H1 (cell line): ENCODE data around the gene SCN8A. TPM values are rescaled to one million over a fixed set of nuclear protein-coding genes. Genes with fewer than 3 reads are reported as not detected.

Experiments used
- CTCF ChIA-PET: fragments of 300-600 bp; sonication (Branson Sonifier 250); formaldehyde crosslinking; loops from one replicate; lab custom pipeline; 2021; ENCODE audit not compliant: partially characterized antibody; lab: Charles Lee
- POLR2A ChIA-PET: fragments of 300-600 bp; sonication (Branson Sonifier 250); formaldehyde crosslinking; loops from one replicate; lab custom pipeline; 2021; ENCODE audit warnings: inconsistent platforms; ENCODE audit not compliant: partially characterized antibody; lab: Charles Lee
- DNase-seq, 2 experiments: peaks; one replicate each; pipeline versions ENCODE4 v3.0.0 to v3.0.0-alpha.2; 2010 to 2022; ENCODE audit warnings: low spot score in 2 of 2, low read depth in 1 of 2, mixed read lengths in 1 of 2
- FAIRE-seq: peaks from 2 replicates; lab custom pipeline; 2011; peaks lifted over from hg19 to GRCh38; lab: Jason Lieb, UNC
- H2AFZ ChIP-seq: 2 replicates; pipeline ENCODE4 v1.8.1; 2012; ENCODE audit warnings: low read length, inconsistent platforms
- H2AK5ac ChIP-seq: 2 replicates; pipeline ENCODE4 v1.6.1; 2013; ENCODE audit warnings: low read depth, low read length
- H2BK120ac ChIP-seq: replicated peaks from 2 replicates; pipeline ENCODE3; 2013; ENCODE audit warnings: low read depth, low read length, inconsistent platforms
- H2BK12ac ChIP-seq: 2 replicates; pipeline ENCODE4 v1.6.1; 2013; ENCODE audit warnings: low read depth, low read length
- H2BK15ac ChIP-seq: 2 replicates; pipeline ENCODE4 v1.6.1; 2013; ENCODE audit warnings: low read length
- H2BK20ac ChIP-seq: 2 replicates; pipeline ENCODE4 v1.6.1; 2013; ENCODE audit warnings: low read length
- H2BK5ac ChIP-seq: 2 replicates; pipeline ENCODE4 v1.6.1; 2013; ENCODE audit warnings: low read depth, low read length
- H3K14ac ChIP-seq: 2 replicates; pipeline ENCODE4 v1.6.1; 2013; ENCODE audit warnings: inconsistent platforms; ENCODE audit not compliant: insufficient read length
- H3K18ac ChIP-seq: 2 replicates; pipeline ENCODE4 v1.6.1; 2013; ENCODE audit warnings: low read length; ENCODE audit errors: extremely low read depth
- H3K23ac ChIP-seq: 2 replicates; pipeline ENCODE4 v1.6.1; 2013; ENCODE audit warnings: inconsistent platforms; ENCODE audit not compliant: insufficient read length
- H3K23me2 ChIP-seq: 2 replicates; pipeline ENCODE4 v1.6.1; 2013; ENCODE audit warnings: low read depth, low read length
- H3K27ac ChIP-seq: 2 replicates; pipeline ENCODE4 v1.6.1; 2011; ENCODE audit warnings: low read depth, low read length, inconsistent platforms
- H3K27me3 ChIP-seq, 4 experiments: replicated peaks in 1 of 4; 1 replicate in 1 of 4; 2 replicates in 3 of 4; pipeline versions ENCODE4 v1.6.1 to v1.8.1; 2011 to 2013; ENCODE audit warnings: low read length in 3 of 4, mild to moderate bottlenecking in 3 of 4, inconsistent platforms in 2 of 4, mixed read lengths in 2 of 4, moderate library complexity in 1 of 4; ENCODE audit not compliant: control insufficient read depth in 3 of 4, insufficient read depth in 3 of 4; ENCODE audit errors: extremely low read depth in 1 of 4
- H3K36me3 ChIP-seq, 4 experiments: 2 replicates each; pipeline versions ENCODE4 v1.6.1 to v1.8.1; 2011 to 2013; ENCODE audit warnings: mild to moderate bottlenecking in 4 of 4, low read length in 3 of 4, moderate library complexity in 2 of 4, control low read depth in 1 of 4, inconsistent platforms in 1 of 4; ENCODE audit not compliant: insufficient read depth in 4 of 4, control insufficient read depth in 2 of 4
- H3K4ac ChIP-seq: replicated peaks from 2 replicates; pipeline ENCODE3; 2013; ENCODE audit warnings: low read length, low read depth, mixed read lengths, inconsistent platforms; ENCODE audit not compliant: insufficient read length
- H3K4me1 ChIP-seq, 4 experiments: replicated peaks in 1 of 4; 1 replicate in 1 of 4; 2 replicates in 3 of 4; pipeline versions ENCODE4 v1.6.1 to v1.8.1; 2011 to 2013; ENCODE audit warnings: low read length in 3 of 4, inconsistent platforms in 2 of 4, mixed read lengths in 1 of 4; ENCODE audit not compliant: insufficient read depth in 4 of 4, control insufficient read depth in 3 of 4
- H3K4me2 ChIP-seq, 2 experiments: 2 replicates each; pipeline versions ENCODE4 v1.6.1 to v1.8.1; 2011 to 2013; ENCODE audit warnings: low read depth in 2 of 2, low read length in 2 of 2, control low read depth in 1 of 2, inconsistent platforms in 1 of 2, mild to moderate bottlenecking in 1 of 2; ENCODE audit not compliant: insufficient read depth in 1 of 2
- H3K4me3 ChIP-seq, 4 experiments: fragments of 200-600, 300-600 bp in 1 of 4; sonication (generic), shearing (Covaris generic), sonication (Bioruptor Twin) in 1 of 4; 2 replicates each; pipeline versions ENCODE4 v1.5.1 to v1.8.1; 2011 to 2016; ENCODE audit warnings: low read length in 4 of 4, low read depth in 3 of 4, control low read depth in 2 of 4, inconsistent platforms in 2 of 4, mild to moderate bottlenecking in 2 of 4, mixed read lengths in 1 of 4, moderate library complexity in 1 of 4; ENCODE audit not compliant: insufficient read depth in 2 of 4; ENCODE audit errors: extremely low read depth in 1 of 4
- H3K56ac ChIP-seq: replicated peaks from 2 replicates; pipeline ENCODE3; 2013; ENCODE audit warnings: low read depth, mild to moderate bottlenecking, mixed read lengths, low read length, inconsistent platforms; ENCODE audit not compliant: insufficient read length
- H3K79me1 ChIP-seq: 2 replicates; pipeline ENCODE4 v1.6.1; 2013; ENCODE audit warnings: low read depth, low read length, control low read depth
- H3K79me2 ChIP-seq, 2 experiments: 2 replicates each; pipeline versions ENCODE4 v1.6.1 to v1.8.1; 2012 to 2013; ENCODE audit warnings: low read length in 2 of 2, mild to moderate bottlenecking in 2 of 2, inconsistent platforms in 1 of 2; ENCODE audit not compliant: insufficient read depth in 2 of 2, control insufficient read depth in 1 of 2
- H3K9ac ChIP-seq, 4 experiments: replicated peaks in 1 of 4; 1 replicate in 1 of 4; 2 replicates in 3 of 4; pipeline versions ENCODE4 v1.6.1 to v1.8.1; 2011 to 2013; ENCODE audit warnings: low read depth in 3 of 4, low read length in 3 of 4, control low read depth in 2 of 4, mild to moderate bottlenecking in 2 of 4, moderate library complexity in 2 of 4, inconsistent platforms in 1 of 4; ENCODE audit errors: extremely low read depth in 1 of 4
- H3K9me3 ChIP-seq, 2 experiments: 2 replicates each; pipeline versions ENCODE4 v1.6.1 to v1.8.1; 2012 to 2013; ENCODE audit warnings: mild to moderate bottlenecking in 2 of 2, moderate library complexity in 2 of 2, control low read depth in 1 of 2, inconsistent platforms in 1 of 2, low read depth in 1 of 2, low read length in 1 of 2, mixed read lengths in 1 of 2; ENCODE audit not compliant: insufficient read depth in 2 of 2
- H4K20me1 ChIP-seq, 2 experiments: replicated peaks in 1 of 2; 2 replicates each; pipeline versions ENCODE3 to v1.8.1; 2011 to 2013; ENCODE audit warnings: inconsistent platforms in 2 of 2, low read length in 2 of 2, mild to moderate bottlenecking in 1 of 2; ENCODE audit not compliant: insufficient read depth in 2 of 2, control insufficient read depth in 1 of 2
- H4K5ac ChIP-seq: 2 replicates; pipeline ENCODE4 v1.6.1; 2013; ENCODE audit warnings: low read length, low read depth, mixed read lengths, inconsistent platforms; ENCODE audit not compliant: insufficient read length
- H4K8ac ChIP-seq: 2 replicates; pipeline ENCODE4 v1.8.0; 2013; ENCODE audit warnings: mild to moderate bottlenecking, moderate library complexity, low read length, inconsistent platforms; ENCODE audit not compliant: insufficient read depth; ENCODE audit errors: extremely low read depth
- H4K91ac ChIP-seq: replicated peaks from 2 replicates; pipeline ENCODE3; 2013; ENCODE audit warnings: low read length, mixed read lengths, inconsistent platforms; ENCODE audit not compliant: insufficient read length
- ASH2L ChIP-seq: fragments of 200-600, 300-600 bp; sonication (generic); IDR thresholded peaks from one replicate; pipeline ENCODE4 v1.7.1; 2017; ENCODE audit warnings: low read length
- BACH1 ChIP-seq: IDR thresholded peaks from 2 replicates; pipeline ENCODE4 v1.6.1; 2012; ENCODE audit warnings: low read length, improper control_type of control experiment
- E2F6 ChIP-seq: IDR thresholded peaks from 2 replicates; pipeline ENCODE4 v1.6.1; 2012; ENCODE audit warnings: inconsistent platforms
- EGR1 ChIP-seq: IDR thresholded peaks from 2 replicates; pipeline ENCODE4 v1.6.1; 2011; ENCODE audit warnings: low read depth, low read length, borderline replicate concordance
- TEAD4 ChIP-seq: IDR thresholded peaks from 2 replicates; pipeline ENCODE4 v1.6.1; 2012; ENCODE audit warnings: low read depth, low read length, inconsistent platforms, mixed read lengths
- WGBS, 2 experiments: shearing (Covaris generic) in 1 of 2; methylation state at CpG; one replicate each; pipeline versions ENCODE4 v1.1.6 to v1.1.7; 2013 to 2015; ENCODE audit warnings: low lambda C conversion rate in 2 of 2, mixed read lengths in 2 of 2, inconsistent platforms in 1 of 2, low coverage in 1 of 2, missing lambda C conversion rate in 1 of 2; ENCODE audit not compliant: insufficient replicate concordance in 2 of 2, insufficient coverage in 1 of 2, insufficient read length in 1 of 2; ENCODE audit errors: extremely low coverage in 1 of 2, missing lambda C conversion rate in 1 of 2; 5-methylcytosine and 5-hydroxymethylcytosine counted together
- polyA plus RNA-seq, 7 experiments: library from polyadenylated mRNA; depleted of rRNA in 3 of 7; stranded (reverse) in 5 of 7; unstranded in 2 of 7; fragments of >200 nt in 5 of 7; fragments of 200-250 nt in 2 of 7; gene quantifications; 1 replicate in 5 of 7; 2 replicates in 1 of 7; 4 replicates in 1 of 7; pipeline versions ENCODE4 v1.2.1 to v1.2.3, GENCODE V29; 2011 to 2013; ENCODE audit warnings: missing spikeins in 2 of 7, mixed read lengths in 2 of 7
- total RNA-seq: library from RNA; stranded (reverse); fragmentation: NEBNext Ultra II Directional; extraction: Animal tissue kit (Norgen Biotek cat#: 25700); gene quantifications from 2 replicates; pipeline ENCODE4 v1.2.1, GENCODE V29; 2021

SCN8A gene
- total and polyA plus RNA-seq, 2 of the 8 experiments (the other 6 are each of a cell fraction or from before 2014, with no cell fraction given): 6.3 to 10.7 TPM

GRCh38 chr12:51549637-51550036 lies 41.4 kb upstream of the SCN8A start:
- Histone ChIP-seq H3K4me2 (no peak overlapping the region), H3K27me3 (no peaks in the 10 kb centered on the region), H3K4ac (no peak overlapping the region), H2BK5ac (no peak overlapping the region), H3K79me2 (no peaks in the 10 kb centered on the region), H3K23me2 (no peaks in the 10 kb centered on the region), H3K9me3 (peaks cover 0 to 3% of the 10 kb centered on the region in 2 experiments; a peak in 1 of 4 replicates), H3K79me1 (no peaks in the 10 kb centered on the region), H3K27ac (no peak overlapping the region), H3K4me3 (no peak overlapping the region), H4K5ac (no peak overlapping the region), H3K4me1 (peaks cover 2 to 6% (median 3%) of the 10 kb centered on the region in 4 experiments; a peak in 5 of 7 replicates), H4K20me1 (no peaks in the 10 kb centered on the region), H2BK15ac (no peak overlapping the region), H3K18ac (no peak overlapping the region), H3K36me3 (no peaks in the 10 kb centered on the region), H2BK20ac (no peak overlapping the region), H4K91ac (no peak overlapping the region), H3K23ac (no peak overlapping the region), H2AFZ (no peak overlapping the region), H3K56ac (no peak overlapping the region), H2BK120ac (no peak overlapping the region), H3K9ac (no peak overlapping the region), H2AK5ac (no peak overlapping the region), H2BK12ac (no peak overlapping the region), H4K8ac (no peak overlapping the region), H3K14ac (no peak overlapping the region)
- TF ChIP-seq EGR1: no peak
- no peak for TF ChIP-seq E2F6
- no peak for TF ChIP-seq ASH2L
- TF ChIP-seq BACH1: no peak
- TF ChIP-seq TEAD4: no peak
- FAIRE-seq: no peak
- WGBS, 2 experiments: 91% methylated on average over 8 of the region's 8 CpGs; no CpG with 5 or more reads in 1 of the 2 experiments
- POLR2A ChIA-PET: no interaction called here
- DNase-seq: no peak
- CTCF ChIA-PET: interaction anchor here (0.6 to 1.1 kb wide), 5 partner anchors 19 to 1430 kb away, joined by 3 to 5 read pairs (median 3); no protein-coding TSS in a partner anchor
